HepG2 (cell line): ENCODE measurements around the gene CENPB. TPM values are rescaled to one million over a fixed set of nuclear protein-coding genes. Genes with fewer than 3 reads are reported as not detected.

Experiments
- ERF ChIP-seq: IDR thresholded peaks from 2 replicates; pipeline ENCODE4 v1.6.1; 2018; ENCODE audit warnings: missing biosample characterization, missing genetic modification reagents
- HCFC1 ChIP-seq: fragments of 150-350 bp; IDR thresholded peaks from 2 replicates; pipeline ENCODE4 v1.6.1; 2014; ENCODE audit warnings: low read depth, low read length
- HHEX ChIP-seq: IDR thresholded peaks from 2 replicates; pipeline ENCODE4 v1.6.1; 2016; ENCODE audit warnings: control low read depth
- POGK ChIP-seq: sonication (generic); formaldehyde crosslinking; conservative IDR thresholded peaks from 2 replicates; pipeline ENCODE4 v1.8.0; 2022; ENCODE audit warnings: mild to moderate bottlenecking, moderate library complexity, missing genetic modification reagents
- ZBTB33 ChIP-seq: sonication (generic); formaldehyde crosslinking; IDR thresholded peaks from 2 replicates; pipeline ENCODE4 v1.4.0; 2020; ENCODE audit warnings: missing genetic modification reagents
- ZGPAT ChIP-seq: IDR thresholded peaks from 2 replicates; pipeline ENCODE4 v1.6.1; 2016; ENCODE audit warnings: mild to moderate bottlenecking
- ZNF281 ChIP-seq: sonication (generic); formaldehyde crosslinking; IDR thresholded peaks from 2 replicates; pipeline ENCODE4 v1.4.0; 2020; ENCODE audit warnings: missing genetic modification reagents, borderline replicate concordance
- ZNF597 ChIP-seq: sonication (generic); formaldehyde crosslinking; IDR thresholded peaks from 2 replicates; pipeline ENCODE4 v1.5.0; 2020; ENCODE audit warnings: missing genetic modification reagents
- polyA plus RNA-seq, 8 experiments: library from polyadenylated mRNA; depleted of rRNA in 3 of 8; stranded (reverse) in 7 of 8; unstranded in 1 of 8; fragments of >200 nt; fragmentation: Illumina TruSeq in 4 of 8; extraction: Trizol in 4 of 8; gene quantifications; 2 replicates each; pipeline versions ENCODE4 v1.2.1 to v1.2.3, GENCODE V29; 2011 to 2016; ENCODE audit warnings: low read depth in 4 of 8, missing spikeins in 1 of 8, mixed read lengths in 1 of 8; ENCODE audit not compliant: insufficient read depth in 1 of 8
- total RNA-seq, 5 experiments: library from RNA; depleted of rRNA; stranded (reverse); fragments of >200 nt; fragmentation: Illumina TruSeq; extraction: Trizol; gene quantifications; 2 replicates each; pipeline ENCODE4 v1.2.3, GENCODE V29; 2016; ENCODE audit warnings: low read depth in 1 of 5
- TF ChIP-seq, protein P1 (sequence below): sonication (generic); formaldehyde crosslinking; conservative IDR thresholded peaks from 2 replicates; pipeline ENCODE4 v1.4.0; 2020; ENCODE audit warnings: missing genetic modification reagents
- TF ChIP-seq, protein P2 (sequence below): IDR thresholded peaks from 2 replicates; pipeline ENCODE4 v1.6.1; 2016; ENCODE audit warnings: control low read depth
- TF ChIP-seq, protein P3 (sequence below): sonication (generic); formaldehyde crosslinking; IDR thresholded peaks from 2 replicates; pipeline ENCODE4 v1.5.1; 2020; ENCODE audit warnings: mild to moderate bottlenecking, moderate library complexity, missing genetic modification reagents
- TF ChIP-seq, protein P4 (sequence below): sonication (generic); formaldehyde crosslinking; IDR thresholded peaks from 2 replicates; pipeline ENCODE4 v1.4.0; 2020; ENCODE audit warnings: missing genetic modification reagents

The CENPB gene
- total and polyA plus RNA-seq, 2 of the 13 experiments (the other 11 are each of a cell fraction or from before 2014, with no cell fraction given): 10.4 to 54.5 TPM

DNA sequence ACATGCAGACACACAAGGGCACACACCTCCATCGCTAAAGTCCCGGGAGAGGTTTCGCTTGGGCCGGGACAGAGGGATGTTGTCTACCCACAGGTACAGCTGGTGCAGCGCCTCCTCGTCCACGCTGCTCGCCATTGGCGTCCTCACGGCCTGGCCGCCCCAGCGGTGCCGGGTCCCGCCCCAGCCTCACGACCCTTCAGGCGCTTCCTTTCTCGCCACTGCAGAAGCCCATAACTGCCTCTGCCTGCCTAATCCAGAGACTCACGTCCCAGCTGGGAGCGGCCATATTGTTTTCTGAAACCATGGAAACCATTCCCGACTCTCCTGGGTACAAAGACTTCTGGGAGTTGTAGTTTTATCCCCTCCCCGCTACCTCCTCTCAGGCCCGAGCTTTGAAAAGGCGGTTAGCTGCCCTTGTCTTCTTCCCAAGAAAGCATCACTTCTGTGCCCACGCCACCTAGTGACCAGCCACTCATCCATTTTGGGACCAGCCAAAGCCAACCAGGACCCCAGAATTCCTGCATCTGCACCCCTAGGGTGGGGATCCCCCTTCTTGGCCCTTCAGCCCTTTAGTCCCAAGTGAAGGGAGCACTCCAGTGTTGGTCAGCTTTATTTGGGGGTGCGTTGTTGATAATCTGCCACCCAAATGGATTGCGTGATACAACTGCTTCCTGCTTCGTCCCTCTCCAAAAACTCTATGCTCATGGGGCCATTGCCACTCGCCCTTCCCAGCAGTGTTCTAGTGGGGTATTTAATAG is 5.2 kb downstream of the CENPB start, which contains the start of gene SPEF1 (continued):
- TF ChIP-seq, protein P1, sequence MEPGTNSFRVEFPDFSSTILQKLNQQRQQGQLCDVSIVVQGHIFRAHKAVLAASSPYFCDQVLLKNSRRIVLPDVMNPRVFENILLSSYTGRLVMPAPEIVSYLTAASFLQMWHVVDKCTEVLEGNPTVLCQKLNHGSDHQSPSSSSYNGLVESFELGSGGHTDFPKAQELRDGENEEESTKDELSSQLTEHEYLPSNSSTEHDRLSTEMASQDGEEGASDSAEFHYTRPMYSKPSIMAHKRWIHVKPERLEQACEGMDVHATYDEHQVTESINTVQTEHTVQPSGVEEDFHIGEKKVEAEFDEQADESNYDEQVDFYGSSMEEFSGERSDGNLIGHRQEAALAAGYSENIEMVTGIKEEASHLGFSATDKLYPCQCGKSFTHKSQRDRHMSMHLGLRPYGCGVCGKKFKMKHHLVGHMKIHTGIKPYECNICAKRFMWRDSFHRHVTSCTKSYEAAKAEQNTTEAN (CRISPR knock-in tag): no peak
- TF ChIP-seq HHEX (CRISPR knock-in tag): no peak
- peak; percentile 52; the same call in 1 of the 2 replicates for TF ChIP-seq ZBTB33 (CRISPR knock-in tag)
- peak; percentile 94 for TF ChIP-seq HCFC1
- TF ChIP-seq, protein P2, sequence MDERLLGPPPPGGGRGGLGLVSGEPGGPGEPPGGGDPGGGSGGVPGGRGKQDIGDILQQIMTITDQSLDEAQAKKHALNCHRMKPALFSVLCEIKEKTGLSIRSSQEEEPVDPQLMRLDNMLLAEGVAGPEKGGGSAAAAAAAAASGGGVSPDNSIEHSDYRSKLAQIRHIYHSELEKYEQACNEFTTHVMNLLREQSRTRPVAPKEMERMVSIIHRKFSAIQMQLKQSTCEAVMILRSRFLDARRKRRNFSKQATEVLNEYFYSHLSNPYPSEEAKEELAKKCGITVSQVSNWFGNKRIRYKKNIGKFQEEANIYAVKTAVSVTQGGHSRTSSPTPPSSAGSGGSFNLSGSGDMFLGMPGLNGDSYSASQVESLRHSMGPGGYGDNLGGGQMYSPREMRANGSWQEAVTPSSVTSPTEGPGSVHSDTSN (CRISPR knock-in tag): no peak
- peak; percentile 73 for TF ChIP-seq ZGPAT (CRISPR knock-in tag)
- TF ChIP-seq, protein P3, sequence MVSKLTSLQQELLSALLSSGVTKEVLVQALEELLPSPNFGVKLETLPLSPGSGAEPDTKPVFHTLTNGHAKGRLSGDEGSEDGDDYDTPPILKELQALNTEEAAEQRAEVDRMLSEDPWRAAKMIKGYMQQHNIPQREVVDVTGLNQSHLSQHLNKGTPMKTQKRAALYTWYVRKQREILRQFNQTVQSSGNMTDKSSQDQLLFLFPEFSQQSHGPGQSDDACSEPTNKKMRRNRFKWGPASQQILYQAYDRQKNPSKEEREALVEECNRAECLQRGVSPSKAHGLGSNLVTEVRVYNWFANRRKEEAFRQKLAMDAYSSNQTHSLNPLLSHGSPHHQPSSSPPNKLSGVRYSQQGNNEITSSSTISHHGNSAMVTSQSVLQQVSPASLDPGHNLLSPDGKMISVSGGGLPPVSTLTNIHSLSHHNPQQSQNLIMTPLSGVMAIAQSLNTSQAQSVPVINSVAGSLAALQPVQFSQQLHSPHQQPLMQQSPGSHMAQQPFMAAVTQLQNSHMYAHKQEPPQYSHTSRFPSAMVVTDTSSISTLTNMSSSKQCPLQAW (CRISPR knock-in tag): peak; percentile 91
- TF ChIP-seq, protein P4, sequence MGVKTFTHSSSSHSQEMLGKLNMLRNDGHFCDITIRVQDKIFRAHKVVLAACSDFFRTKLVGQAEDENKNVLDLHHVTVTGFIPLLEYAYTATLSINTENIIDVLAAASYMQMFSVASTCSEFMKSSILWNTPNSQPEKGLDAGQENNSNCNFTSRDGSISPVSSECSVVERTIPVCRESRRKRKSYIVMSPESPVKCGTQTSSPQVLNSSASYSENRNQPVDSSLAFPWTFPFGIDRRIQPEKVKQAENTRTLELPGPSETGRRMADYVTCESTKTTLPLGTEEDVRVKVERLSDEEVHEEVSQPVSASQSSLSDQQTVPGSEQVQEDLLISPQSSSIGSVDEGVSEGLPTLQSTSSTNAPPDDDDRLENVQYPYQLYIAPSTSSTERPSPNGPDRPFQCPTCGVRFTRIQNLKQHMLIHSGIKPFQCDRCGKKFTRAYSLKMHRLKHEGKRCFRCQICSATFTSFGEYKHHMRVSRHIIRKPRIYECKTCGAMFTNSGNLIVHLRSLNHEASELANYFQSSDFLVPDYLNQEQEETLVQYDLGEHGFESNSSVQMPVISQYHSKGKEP (CRISPR knock-in tag): no peak
- no peak for TF ChIP-seq POGK
- TF ChIP-seq ZNF281 (CRISPR knock-in tag): 0 out of 2 replicates have a peak, but pooled peaks have one; percentile 22
- TF ChIP-seq ZNF597 (CRISPR knock-in tag): no peak
- peak; percentile 69 for TF ChIP-seq ERF (CRISPR knock-in tag)
